T follicular helper cell (primary cell): ENCODE results near the gene BCAT1.
"Not testable (repeated sequence)": the region's sequence is repeated elsewhere in the genome, so short reads cannot be mapped to it uniquely, and the experiment has no call there.

Experiments
- DNase-seq: peaks from one replicate; pipeline ENCODE4 v3.0.0-alpha.2; 2020; ENCODE audit warnings: low read depth

The BCAT1 gene

GRCh38 chr12:24899503-24900075 is 49.3 kb downstream of the BCAT1 start:
- no peak for DNase-seq

- no peak for DNase-seq
Measured at GRCh38 chr12:24898606-24899005, 50.3 kb downstream of the BCAT1 start.

GRCh38 chr12:24898185-24898584 is 50.7 kb downstream of the BCAT1 start:
- DNase-seq: no peak

- DNase-seq: no peak
Measured at GRCh38 chr12:24896171-24896570, 52.7 kb downstream of the BCAT1 start.

GRCh38 chr12:24895612-24896011 is 53.3 kb downstream of the BCAT1 start:
- DNase-seq: no peak

- no peak for DNase-seq
Measured at GRCh38 chr12:24894879-24895278, 54.0 kb downstream of the BCAT1 start.

- DNase-seq: no peak
Measured at GRCh38 chr12:24890048-24890803, 58.7 kb downstream of the BCAT1 start.

GRCh38 chr12:24889411-24889810 is 59.5 kb downstream of the BCAT1 start:
- no peak for DNase-seq

GRCh38 chr12:24888813-24889212 is 60.1 kb downstream of the BCAT1 start:
- no peak for DNase-seq

GRCh38 chr12:24884911-24885310 is 64.0 kb downstream of the BCAT1 start:
- no peak for DNase-seq

- DNase-seq: no peak
Measured at GRCh38 chr12:24881724-24882371, 67.1 kb downstream of the BCAT1 start.

- DNase-seq: no peak
Measured at GRCh38 chr12:24881227-24881626, 67.7 kb downstream of the BCAT1 start.

- no peak for DNase-seq
Measured at GRCh38 chr12:24880732-24881131, 68.2 kb downstream of the BCAT1 start.

- no peak for DNase-seq
Measured at GRCh38 chr12:24879644-24880043, 69.3 kb downstream of the BCAT1 start.

- DNase-seq: no peak
Measured at GRCh38 chr12:24875014-24875413, 73.9 kb downstream of the BCAT1 start.

- DNase-seq: no peak
Measured at GRCh38 chr12:24872211-24872610, 76.7 kb downstream of the BCAT1 start.

- not testable (repeated sequence) for DNase-seq
Measured at GRCh38 chr12:24866139-24866538, 82.8 kb downstream of the BCAT1 start.

GRCh38 chr12:24864796-24865125 is 84.1 kb downstream of the BCAT1 start:
- DNase-seq: no peak

GRCh38 chr12:24861766-24862540 is 86.9 kb downstream of the BCAT1 start:
- DNase-seq: no peak

- DNase-seq: no peak
Measured at GRCh38 chr12:24860546-24860945, 88.4 kb downstream of the BCAT1 start.

GRCh38 chr12:24856541-24856940 is 92.4 kb downstream of the BCAT1 start:
- no peak for DNase-seq

GRCh38 chr12:24854908-24855307 is 94.0 kb downstream of the BCAT1 start:
- no peak for DNase-seq

- DNase-seq: no peak
Measured at GRCh38 chr12:24854017-24854416, 94.9 kb downstream of the BCAT1 start.
